GM21526 (cell line): ENCODE measurements around the gene RAB4B.
A peak's percentile ranks its signal among the peaks of the same experiment; 100 is the strongest.
"Not testable (repeated sequence)": the region's sequence is repeated elsewhere in the genome, so short reads cannot be mapped to it uniquely, and the experiment has no call there.

Source experiments
- ATAC-seq: cut with Tn5 transposase; IDR thresholded peaks from one replicate; pipeline ENCODE4 v1.9.1; 2021; ENCODE audit warnings: moderate library complexity; ENCODE audit not compliant: unreplicated experiment, low FRiP score

RAB4B gene

DNA sequence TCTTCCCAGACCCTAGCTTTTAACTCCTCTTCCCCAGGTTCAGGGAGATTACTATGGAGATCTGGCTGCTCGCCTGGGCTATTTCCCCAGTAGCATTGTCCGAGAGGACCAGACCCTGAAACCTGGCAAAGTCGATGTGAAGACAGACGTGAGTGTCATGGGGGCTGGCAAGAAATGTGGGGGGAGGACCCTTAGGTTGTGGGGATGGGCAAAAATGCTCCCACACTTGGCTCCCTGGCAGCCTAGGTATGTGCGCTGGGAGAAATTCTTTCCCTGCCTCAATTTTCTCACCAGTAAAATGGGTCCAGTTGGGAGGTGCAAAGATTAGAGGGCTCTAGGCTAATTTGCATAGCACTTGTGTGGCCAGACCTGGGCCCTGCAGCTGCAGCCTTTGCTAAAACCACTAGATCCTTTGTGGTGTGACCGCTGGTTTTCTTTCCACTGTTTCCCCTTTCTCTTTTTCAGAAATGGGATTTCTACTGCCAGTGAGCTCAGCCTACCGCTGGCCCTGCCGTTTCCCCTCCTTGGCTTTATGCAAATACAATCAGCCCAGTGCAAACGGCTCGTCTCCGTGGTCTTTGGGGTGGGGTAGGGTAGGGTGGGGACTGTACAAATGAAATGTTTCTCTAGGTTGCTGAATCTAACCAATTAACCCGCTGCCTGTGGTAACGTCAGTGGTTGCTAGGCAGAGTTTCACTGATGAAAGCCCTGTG is 959 bp upstream of the RAB4B start:
- peak; percentile 58 for ATAC-seq

DNA sequence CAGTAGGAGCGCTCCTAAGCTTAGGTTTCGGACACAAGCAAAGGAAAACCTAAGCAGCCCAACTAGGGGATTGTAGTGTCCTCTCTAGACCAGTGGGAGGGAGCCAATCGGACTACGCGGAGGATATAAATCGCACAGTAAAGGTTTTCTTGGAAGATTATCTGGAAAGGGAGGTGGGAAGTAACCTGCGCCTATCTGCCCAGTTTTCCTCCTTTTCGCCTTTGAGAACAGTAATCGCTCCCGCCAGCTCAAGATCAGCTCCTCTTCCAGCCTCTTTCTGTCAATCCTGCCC is 456 bp upstream of the RAB4B start:
- no peak for ATAC-seq

DNA sequence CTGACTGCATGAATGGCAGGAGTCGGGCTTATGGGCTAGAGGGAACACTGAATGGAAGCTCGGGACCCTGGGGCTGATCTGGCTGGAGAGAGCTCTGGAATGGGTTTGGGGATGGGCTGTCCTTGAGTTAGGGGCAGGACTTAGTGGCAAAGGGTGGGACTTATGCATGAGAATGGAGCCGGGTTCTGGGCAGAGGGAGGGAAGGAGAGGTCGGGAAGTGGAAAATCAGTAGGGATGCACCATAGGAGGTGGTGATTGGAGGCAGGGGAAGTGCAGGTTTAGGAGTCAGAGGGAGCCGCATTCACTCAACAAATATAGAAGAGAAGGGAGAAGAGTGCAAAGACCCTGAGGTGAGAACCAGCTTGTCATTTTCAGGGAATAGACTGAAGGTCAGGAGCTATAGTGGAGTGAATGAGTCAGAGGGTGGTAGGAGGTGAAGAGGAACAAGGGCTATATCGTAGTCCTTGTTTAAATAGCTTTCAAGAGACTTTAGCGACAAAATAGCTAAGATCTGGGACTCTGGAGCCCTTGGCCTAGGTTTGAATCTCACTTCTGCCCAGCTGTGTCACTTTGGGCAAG is 748 bp downstream of the RAB4B start:
- ATAC-seq, result no peak

DNA sequence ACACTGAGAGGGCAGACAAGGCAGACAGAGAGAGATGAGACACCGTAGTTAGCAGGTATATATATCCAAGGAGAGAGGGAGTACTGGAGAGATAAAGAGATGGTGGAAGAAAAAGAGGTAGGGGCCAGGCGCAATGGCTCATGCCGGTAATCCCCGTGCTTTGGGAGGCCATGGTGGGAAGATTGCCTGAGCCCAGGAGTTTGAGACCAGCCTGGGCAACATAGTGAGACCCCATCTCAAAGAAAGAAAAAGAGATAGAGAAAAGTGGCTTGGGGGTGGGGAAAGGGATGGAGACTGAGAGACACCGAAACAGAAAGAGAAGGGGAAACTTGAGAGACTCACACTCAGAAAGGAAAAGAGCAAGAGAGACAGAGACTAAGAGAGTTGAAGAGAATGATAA is 2.5 kb downstream of the RAB4B start:
- no peak for ATAC-seq

DNA sequence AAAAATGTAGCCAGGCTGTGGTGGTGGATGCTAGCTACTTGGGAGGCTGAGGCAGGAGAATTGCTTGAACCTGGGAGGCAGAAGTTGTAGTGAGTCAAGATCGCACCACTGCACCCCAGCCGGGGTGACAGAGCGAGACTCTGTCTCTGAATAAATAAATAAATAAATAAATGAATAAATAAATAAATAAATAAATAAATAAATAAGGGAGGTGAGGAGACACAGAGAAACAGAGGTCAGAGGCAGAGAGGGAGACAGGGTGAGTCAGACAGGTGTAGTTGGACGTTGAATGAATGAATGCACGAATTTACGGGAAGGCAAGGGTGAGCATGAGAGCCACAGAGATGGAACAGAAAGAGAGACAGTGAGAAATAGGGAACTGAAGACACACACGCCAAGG is 3.1 kb downstream of the RAB4B start:
- no peak for ATAC-seq

GRCh38 chr19:40783711-40784110 is 5.7 kb downstream of the RAB4B start:
- no peak for ATAC-seq

GRCh38 chr19:40784146-40784545 is 6.1 kb downstream of the RAB4B start:
- ATAC-seq, result not testable (repeated sequence)

DNA sequence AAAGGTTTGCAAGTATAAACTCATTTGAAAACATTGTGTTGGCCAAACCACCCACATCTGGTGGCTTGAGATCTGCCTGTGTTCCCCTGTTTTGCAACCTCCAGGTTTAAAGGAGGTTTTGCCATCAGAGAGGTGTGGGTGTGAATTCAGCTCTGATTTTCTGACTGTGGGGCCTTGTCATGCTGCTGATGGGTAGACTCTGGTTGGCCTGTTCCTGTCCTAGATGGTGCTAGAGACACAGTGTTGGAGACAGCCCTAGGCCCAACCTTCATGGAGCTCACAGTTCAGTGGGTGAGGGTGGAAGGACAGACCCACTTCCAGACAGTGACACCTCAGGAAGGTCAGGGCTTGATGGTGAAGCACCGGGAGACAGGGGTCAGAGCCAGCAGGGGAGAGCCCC is 7.5 kb downstream of the RAB4B start:
- no peak for ATAC-seq

- no peak for ATAC-seq
These were observed 8.3 kb downstream of the RAB4B start for GRCh38 chr19:40786060-40787037.

DNA sequence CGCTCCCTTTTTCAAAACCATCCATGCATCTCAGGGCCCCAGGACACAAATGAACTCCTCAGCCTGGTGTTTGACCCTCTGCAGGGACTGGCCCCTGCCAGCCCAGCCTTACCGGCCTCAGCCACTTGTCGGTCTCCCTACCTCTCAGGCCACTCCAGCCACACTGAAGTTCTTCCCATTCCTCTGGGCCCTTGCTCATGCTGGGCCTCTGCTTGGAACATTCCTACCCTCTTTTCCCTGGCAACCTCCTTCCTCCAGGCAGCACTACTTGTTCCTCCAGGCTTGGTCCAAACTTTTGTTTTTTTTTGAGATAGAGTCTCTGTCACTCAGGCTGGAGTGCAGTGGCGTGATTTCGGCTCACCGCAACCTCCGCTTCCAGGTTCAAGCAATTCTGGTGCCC is 13.3 kb downstream of the RAB4B start:
- ATAC-seq, result no peak

DNA sequence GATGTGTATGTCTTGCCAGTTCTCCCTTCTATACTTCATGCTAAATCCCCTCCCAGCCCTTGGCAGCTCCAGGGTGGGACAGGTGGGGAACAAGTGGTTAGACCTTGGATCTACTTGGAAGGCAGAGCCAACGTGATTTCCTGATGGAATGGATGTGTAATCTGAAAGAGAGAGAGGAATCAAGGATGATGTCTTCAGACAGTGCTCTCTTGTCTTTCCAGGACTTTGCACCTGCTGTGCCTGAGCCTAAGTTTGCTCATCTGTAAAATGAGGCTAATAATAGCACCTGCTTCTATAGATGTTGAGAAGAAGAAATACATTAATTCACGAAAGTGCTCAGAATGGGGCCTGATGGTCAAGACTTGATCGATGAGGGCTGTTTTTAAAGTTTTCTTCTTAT is 13.9 kb downstream of the RAB4B start:
- ATAC-seq, result no peak

DNA sequence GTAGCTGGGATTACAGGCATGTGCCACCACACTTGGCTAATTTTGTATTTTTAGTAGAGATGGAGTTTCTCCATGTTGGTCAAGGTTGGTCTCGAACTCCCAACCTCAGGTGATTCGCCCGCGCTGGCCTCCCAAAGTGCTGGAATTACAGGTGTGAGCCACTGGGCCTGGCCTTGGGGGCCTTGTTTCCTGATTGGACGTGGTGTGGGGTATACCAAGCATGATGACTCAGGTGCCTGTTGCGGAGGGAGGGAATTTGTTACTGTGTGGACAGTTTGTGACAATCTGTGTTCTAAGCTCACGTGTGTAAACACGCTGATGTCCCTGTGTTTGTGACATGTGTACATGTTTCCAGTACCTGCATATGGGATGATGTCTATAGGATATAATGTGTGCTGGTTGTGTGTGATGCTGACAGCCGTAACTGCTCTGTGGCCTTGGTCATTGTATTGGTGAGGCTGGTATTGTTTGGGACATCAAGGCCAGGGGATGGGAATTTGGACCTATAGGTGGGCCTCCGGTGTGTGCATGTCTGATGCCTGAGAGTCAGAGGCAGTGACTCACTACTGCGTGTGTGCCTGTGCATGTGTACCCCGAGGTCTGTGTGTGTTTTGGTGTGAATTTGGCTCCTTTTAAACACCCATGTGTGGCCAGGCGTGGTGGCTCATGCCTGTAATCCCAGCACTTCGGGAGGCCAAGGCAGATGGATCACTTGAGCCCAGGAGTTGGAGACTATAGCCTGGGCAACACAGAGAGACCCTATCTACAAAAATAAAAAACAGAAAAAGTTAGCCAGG is 19.3 kb downstream of the RAB4B start:
- no peak for ATAC-seq

DNA sequence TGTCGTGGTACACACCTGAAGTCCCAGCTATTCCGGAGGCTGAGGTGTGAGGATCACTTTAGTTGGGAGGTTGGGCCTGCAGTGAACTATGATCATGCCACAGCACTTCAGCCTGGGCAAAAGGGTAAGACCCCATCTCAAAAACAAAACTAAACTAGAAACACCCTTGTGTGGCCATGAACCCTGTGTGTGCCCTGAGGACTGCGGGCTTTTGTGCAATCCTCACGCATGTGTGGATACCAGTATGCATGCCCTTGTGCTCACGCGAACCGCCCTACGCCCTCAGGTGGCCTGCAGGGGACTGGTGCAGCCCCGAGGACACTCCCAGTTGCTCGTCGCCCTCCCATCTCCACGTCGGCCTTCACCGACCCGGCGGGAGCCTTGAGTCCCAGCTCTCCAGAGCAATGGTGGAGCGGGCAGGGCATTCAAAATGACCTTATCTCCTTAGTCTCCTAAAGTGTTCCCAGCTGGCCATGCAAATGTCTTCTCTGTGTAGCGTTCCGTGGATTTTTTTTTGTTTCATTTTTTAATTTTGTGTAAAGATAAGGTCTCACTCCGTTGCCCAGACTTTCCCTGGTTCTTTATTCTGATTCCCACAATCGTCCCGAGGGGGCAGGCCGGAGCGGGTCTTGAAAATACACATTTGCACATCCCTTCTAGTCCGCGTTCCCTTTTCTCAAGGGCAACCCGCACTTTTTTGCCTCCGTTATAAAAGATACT is 20.1 kb downstream of the RAB4B start:
- ATAC-seq, result peak; percentile 21

DNA sequence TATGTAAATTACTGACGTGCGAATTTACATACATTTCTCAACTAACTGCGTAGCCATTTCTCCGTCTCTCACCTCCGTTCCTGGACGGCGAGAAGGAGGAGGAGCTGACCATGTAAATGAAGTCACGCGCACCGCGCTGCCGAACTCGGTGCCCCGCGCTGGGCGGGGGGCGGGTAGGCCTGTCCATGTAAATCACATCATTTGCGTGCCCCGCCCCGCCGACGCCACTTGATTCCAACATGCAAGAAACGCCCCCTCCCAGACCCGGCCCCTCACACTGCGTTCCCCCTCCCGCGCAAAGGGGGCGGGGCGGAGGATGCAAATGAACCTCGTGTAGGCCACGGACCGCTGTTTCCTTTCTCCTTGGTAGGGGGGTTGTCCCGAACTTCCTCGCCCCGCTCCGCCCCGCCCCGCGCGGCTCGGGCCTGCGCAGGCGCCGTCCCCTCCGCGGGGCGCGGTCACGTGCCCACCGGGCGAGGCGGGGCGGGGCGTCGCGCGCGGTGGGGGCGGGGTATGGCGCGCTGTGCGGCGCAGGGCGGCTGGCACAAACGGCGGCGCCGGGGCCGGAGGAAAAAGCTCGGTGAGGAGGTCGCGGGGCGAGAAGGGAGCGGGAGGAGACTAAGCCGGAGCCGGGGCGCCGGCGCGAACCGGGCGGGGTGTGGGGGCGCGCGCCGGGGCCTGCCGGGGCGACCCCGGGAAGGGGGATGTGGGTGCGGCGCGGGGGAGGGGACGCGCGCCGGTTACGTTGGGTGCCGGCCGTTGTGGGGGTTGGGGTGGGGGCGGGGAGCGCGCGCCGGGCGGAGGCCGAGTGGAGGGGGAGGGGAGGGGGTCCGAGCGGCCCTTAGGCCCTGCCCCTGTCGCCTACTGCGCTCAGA is 20.9 kb downstream of the RAB4B start, which contains the start of gene EGLN2:
TSS of gene EGLN2 (plus strand) at position 509 of the 875 bp plus-strand sequence. CDS start 1,382 bp downstream, outside the sequence.
- peak; percentile 59 for ATAC-seq

- no peak for ATAC-seq
These were observed 21.7 kb downstream of the RAB4B start for GRCh38 chr19:40799558-40800338.

DNA sequence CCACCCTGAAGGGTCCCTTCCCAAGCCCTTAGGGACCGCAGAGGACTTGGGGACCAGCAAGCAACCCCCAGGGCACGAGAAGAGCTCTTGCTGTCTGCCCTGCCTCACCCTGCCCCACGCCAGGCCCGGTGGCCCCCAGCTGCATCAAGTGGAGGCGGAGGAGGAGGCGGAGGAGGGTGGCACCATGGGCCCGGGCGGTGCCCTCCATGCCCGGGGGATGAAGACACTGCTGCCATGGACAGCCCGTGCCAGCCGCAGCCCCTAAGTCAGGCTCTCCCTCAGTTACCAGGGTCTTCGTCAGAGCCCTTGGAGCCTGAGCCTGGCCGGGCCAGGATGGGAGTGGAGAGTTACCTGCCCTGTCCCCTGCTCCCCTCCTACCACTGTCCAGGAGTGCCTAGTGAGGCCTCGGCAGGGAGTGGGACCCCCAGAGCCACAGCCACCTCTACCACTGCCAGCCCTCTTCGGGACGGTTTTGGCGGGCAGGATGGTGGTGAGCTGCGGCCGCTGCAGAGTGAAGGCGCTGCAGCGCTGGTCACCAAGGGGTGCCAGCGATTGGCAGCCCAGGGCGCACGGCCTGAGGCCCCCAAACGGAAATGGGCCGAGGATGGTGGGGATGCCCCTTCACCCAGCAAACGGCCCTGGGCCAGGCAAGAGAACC is 22.4 kb downstream of the RAB4B start:
- ATAC-seq, result no peak

DNA sequence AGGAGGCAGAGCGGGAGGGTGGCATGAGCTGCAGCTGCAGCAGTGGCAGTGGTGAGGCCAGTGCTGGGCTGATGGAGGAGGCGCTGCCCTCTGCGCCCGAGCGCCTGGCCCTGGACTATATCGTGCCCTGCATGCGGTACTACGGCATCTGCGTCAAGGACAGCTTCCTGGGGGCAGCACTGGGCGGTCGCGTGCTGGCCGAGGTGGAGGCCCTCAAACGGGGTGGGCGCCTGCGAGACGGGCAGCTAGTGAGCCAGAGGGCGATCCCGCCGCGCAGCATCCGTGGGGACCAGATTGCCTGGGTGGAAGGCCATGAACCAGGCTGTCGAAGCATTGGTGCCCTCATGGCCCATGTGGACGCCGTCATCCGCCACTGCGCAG is 22.9 kb downstream of the RAB4B start:
- ATAC-seq, result no peak
